DMS 273 treated with DMSO at 0.1 percent for 48 hours (cell line): ENCODE data around the gene TUBA1B.
A peak's percentile ranks its signal among the peaks of the same experiment; 100 is the strongest.

Source experiments
- DNase-seq: peaks from one replicate; lab custom pipeline; 2025; lab: John Stamatoyannopoulos, UW

Gene TUBA1B

DNA sequence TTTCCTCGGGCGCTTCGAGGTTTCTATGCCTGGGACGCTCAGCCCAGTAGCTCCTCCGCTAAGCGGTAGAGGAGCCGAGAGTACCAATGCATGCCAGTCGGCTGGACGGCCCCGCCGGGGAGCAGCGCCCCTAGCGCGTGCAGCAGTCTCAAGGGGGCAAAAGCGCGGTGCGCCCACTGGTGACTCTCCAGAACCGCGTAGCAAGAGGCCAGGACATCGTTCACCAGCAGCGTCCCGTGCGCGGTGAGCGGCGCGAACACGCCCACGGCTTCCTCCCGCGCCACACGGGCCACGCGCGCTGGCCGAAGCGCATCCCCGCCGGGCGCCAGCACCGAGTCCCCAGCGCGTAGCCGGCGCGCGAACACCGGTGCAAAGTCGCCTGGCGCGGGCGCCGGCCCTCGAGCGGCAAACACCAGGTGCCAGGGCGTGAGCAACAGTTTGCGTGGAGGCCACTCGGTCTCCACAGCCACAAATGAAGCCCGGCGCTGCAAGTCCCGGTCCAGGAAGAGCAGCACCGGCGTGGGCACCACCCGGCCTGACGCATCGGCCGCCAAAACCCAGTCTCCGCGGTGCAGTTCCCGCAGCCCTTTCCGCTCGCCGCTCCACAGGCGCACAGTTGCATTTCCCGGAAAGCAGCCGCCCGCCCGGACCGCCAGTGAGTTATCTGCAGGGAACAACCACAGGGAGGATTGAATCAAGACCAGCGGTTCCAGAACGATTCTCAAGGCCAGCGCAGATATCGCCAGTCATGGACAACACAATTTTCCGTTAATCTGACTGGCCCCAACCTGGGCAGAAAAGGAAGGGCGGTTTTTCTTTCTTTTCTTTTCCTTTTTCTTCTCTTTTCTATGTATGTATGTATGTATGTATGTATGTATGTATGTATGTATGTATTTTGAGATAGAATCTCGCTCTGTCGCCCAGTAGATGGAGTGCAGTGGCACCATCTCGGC is 41.1 kb downstream of the TUBA1B start:
- no peak for DNase-seq

DNA sequence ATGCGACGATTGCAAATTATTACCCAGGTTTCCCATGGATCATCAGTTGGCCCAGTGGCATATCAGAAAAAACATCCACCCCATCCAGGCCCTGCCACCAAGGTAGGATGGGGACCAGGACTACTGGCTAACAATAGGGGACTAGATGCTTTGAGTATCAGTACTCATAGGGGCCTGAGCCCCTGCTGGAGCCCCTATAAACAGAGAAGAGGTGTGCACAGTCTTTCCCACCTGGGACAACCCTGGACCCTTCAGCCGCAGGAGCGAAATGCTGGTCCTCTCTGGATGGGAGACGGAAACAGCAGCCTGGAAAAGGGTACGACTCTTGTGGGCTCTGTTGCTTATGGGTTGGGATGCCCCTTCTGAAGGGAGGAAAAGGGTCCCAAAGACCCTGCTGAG is 42.3 kb downstream of the TUBA1B start:
- no peak for DNase-seq

DNA sequence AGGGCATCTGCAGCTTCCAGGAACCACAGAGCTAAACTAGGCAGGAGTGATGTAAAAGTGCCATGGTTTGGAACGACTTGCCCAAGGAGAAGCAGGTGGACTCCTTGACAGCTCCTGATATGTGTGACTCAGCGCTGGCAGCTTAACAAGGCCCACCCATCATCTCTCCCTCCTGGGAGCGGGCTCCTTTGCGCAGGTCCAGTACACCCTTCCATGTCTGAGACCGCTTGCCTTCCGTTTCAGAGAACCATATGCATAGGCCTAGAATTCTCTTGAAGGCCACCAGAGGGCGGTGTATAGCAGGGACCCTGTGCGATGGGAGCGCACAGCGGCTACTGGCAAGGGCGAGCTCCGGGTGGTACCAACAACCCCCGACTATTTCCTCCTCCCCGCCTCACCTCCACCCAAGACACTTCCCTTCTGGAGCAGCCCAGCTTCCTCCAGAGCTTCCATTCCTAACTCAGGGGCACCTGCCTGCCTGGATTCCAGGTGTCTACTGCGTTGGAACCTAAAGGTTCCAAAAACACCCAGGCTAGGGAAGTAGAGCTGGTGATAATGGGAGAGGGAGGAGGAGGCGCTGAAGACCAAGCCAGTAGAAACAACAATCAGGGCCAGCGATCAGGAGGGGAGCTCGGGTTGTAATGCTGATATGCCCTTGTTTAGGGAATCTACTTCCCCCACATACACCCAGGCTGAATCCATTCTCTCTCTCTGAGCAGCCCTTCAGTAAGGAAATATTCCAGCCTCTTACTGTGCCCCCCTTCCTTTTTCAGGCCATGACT is 42.9 kb downstream of the TUBA1B start:
- DNase-seq, result peak; percentile 73

DNA sequence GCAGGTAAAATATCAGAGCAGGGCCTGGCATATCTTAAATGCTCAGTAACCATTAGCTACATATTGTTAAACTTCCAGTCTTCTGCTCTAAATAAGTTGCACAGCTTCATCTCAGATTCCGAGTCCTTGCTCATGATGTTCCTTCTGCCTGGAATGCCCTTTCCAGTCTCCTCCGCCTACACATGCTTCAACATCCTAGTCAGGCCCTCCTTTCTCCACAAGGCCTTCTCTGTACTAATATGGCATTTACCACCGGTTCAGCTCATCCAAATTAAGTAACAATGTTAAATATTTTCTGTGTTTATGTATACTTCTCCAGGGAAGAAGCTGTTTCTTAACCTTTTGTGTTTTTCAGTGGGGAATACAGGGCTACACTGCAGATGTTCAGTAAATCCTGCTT is 45.1 kb downstream of the TUBA1B start:
- DNase-seq, result no peak

DNA sequence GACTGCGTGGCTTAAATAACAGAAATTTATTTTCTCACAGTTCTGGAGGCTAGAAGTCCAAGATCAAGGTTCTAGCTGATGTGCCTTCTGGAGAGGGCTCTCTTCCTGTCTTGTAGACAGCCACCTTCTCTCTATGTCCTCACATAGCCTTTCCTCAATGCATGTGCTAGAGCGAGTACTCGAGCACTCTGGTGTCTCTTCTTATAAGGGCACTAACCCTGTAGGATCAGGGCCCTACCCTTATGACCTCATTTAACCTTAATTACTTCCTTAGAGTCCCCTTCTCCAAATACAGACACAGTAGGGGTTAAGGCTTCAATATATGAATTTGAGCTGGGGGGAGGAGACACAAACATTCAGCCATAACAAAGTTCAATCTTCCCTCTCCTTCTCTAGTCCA is 46.8 kb downstream of the TUBA1B start:
- no peak for DNase-seq

DNA sequence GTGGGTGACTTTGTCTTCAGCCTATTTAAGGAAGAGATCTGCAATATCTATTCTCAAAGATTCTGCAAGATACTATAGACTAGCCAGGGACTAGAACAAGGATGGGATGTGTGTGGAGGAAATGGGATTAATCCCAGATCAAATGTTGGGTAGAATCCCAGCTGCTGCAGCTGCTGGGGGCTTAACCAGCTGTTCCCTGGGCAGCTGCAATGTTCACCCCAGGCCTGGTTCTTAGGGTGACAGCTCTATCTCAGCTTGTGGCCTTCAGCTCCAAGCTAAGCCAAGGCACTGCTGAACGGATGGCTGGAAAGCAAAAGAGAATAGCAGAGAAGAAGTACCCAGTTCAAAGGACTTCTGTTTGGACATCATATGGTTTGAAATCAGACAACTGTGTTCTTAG is 51.4 kb downstream of the TUBA1B start:
- DNase-seq, result no peak
